Lower lobe of right lung (tissue), 2 donors: ENCODE measurements around the gene HOXD9. TPM values are rescaled to one million over a fixed set of nuclear protein-coding genes. Genes with fewer than 3 reads are reported as not detected.

Source experiments
- ATAC-seq, 2 donors: fragments of 200-7000 bp; cut with Tn5 transposase; one replicate each; pipeline ENCODE4 v1.9.1; 2020 to 2022; ENCODE audit warnings: mild to moderate bottlenecking in 2 of 2, moderate library complexity in 2 of 2
- DNase-seq: peaks from one replicate; pipeline ENCODE4 v3.0.0-alpha.2; 2020
- H3K27ac ChIP-seq: fragments of 200-600 bp; one replicate; pipeline ENCODE4 v1.8.0; 2022
- H3K27me3 ChIP-seq: fragments of 200-600 bp; one replicate; pipeline ENCODE4 v1.8.0; 2022; ENCODE audit warnings: low read depth
- H3K36me3 ChIP-seq: fragments of 200-600 bp; one replicate; pipeline ENCODE4 v1.8.0; 2022; ENCODE audit warnings: mild to moderate bottlenecking
- H3K4me1 ChIP-seq: fragments of 200-600 bp; one replicate; pipeline ENCODE4 v1.8.0; 2022
- H3K4me3 ChIP-seq: fragments of 200-600 bp; one replicate; pipeline ENCODE4 v1.8.0; 2022; ENCODE audit warnings: mild to moderate bottlenecking
- H3K9me3 ChIP-seq: fragments of 200-600 bp; one replicate; pipeline ENCODE4 v1.8.0; 2022
- CTCF ChIP-seq: fragments of 200-600 bp; IDR thresholded peaks from one replicate; pipeline ENCODE4 v1.8.0; 2022; ENCODE audit warnings: antibody characterized with exemption, mild to moderate bottlenecking
- intact Hi-C: fragments of 100-400 bp; cut with DNase I; formaldehyde crosslinking; loops from one replicate; pipeline ENCODE4 v1.11.0; 2022
- total RNA-seq: library from RNA; stranded (reverse); fragmentation: NEBNext Ultra II Directional; extraction: Animal tissue kit (Norgen Biotek cat#: 25700); gene quantifications from one replicate; pipeline ENCODE4 v1.2.1, GENCODE V29; 2021
- donor health status: DM: no; HTN: yes; CAD: no; lungs with severe emphysema.

The HOXD9 gene
- total RNA-seq, 1 donor from 2014 or later = 0.86 TPM

DNA sequence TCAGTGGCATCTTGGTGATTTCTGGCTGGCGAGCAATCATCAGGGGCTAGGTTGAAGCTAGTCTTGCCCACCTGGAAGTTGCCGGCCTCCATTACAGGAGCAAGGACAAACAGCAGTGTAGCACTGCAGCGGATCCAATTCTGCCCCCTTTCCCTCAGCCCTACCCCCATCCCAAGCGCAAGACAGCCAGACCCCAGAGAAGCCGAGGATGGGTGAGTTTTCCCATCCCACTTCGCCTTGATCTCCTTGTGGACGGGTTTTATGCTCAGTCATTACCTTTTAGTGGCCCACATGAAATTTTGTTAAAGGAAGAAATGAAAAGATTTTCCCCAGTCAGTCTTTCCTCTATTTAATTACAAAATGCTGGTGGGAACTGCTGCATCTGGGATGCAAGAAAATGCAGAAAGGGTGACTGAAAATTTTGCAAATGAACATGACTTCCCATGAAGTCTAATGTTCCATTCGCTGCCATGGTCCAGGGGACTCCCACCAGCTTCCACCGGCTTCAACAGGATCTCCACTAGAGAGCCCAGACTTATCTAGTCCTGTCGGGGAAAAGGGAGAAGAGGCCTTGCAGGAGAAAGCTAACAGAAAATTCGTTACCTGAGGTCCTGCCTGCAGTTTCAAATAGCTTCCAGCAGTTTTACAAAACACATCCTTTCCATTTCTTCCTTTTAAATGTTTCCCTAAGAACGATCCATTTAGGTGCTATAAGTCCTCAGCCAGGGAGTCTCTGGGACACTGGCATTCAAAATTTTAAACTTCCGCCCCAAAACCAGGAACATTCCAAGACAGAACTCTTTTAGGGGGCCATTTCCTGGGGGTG is 1.9 kb upstream of the HOXD9 start:
- Histone ChIP-seq H3K4me3 (no peak overlapping the region), H3K27ac (no peak overlapping the region), H3K4me1 (peaks cover 13% of the 10 kb centered on the region), H3K36me3 (no peaks in the 10 kb centered on the region), H3K9me3 (no peaks in the 10 kb centered on the region), H3K27me3 (peaks cover 100% of the 10 kb centered on the region)
- ATAC-seq (no peak), DNase-seq (no peak)
- intact Hi-C loops = no loop called here
- TF ChIP-seq CTCF = no peak

GRCh38 chr2:176121190-176122051 is 1.1 kb upstream of the HOXD9 start:
- Histone ChIP-seq H3K4me1 (peaks cover 13% of the 10 kb centered on the region), H3K27me3 (peaks cover 100% of the 10 kb centered on the region), H3K36me3 (no peaks in the 10 kb centered on the region), H3K4me3 (no peak overlapping the region), H3K9me3 (no peaks in the 10 kb centered on the region), H3K27ac (no peak overlapping the region)
- no peak for DNase-seq
- no peak for ATAC-seq
- intact Hi-C loops = no loop called here
- no peak for TF ChIP-seq CTCF

- ATAC-seq (peak in 1 of 2 donors; percentile 22), DNase-seq (no peak)
- Histone ChIP-seq H3K9me3 (no peaks in the 10 kb centered on the region), H3K4me3 (peak overlapping the region; percentile 41), H3K4me1 (peaks cover 13% of the 10 kb centered on the region), H3K27me3 (peaks cover 100% of the 10 kb centered on the region), H3K36me3 (no peaks in the 10 kb centered on the region), H3K27ac (no peak overlapping the region)
- intact Hi-C loops = no loop called here
- no peak for TF ChIP-seq CTCF
These were observed 352 bp upstream of the HOXD9 start for GRCh38 chr2:176122052-176122682.

- no peak for TF ChIP-seq CTCF
- ATAC-seq = no peak
- Histone ChIP-seq H3K4me3 (peak overlapping the region; percentile 41), H3K9me3 (no peaks in the 10 kb centered on the region), H3K36me3 (no peaks in the 10 kb centered on the region), H3K4me1 (peaks cover 14% of the 10 kb centered on the region), H3K27ac (no peak overlapping the region), H3K27me3 (peaks cover 98% of the 10 kb centered on the region)
- intact Hi-C loops = no loop called here
- no peak for DNase-seq
These were observed 1.0 kb downstream of the HOXD9 start for GRCh38 chr2:176123411-176124109.
